A549 (cell line): Measurements from ENCODE around the gene AKAP9.

Experiments used
- BHLHE40 ChIP-seq: IDR thresholded peaks from 2 replicates; pipeline ENCODE4 v1.6.1; 2012; ENCODE audit warnings: low read depth, low read length, inconsistent platforms
- HOXA7 ChIP-seq: fragments of 250-450 bp; sonication (Bioruptor Pico); IDR thresholded peaks from 2 replicates; pipeline ENCODE4 v1.5.0; 2020; ENCODE audit warnings: mild to moderate bottlenecking, moderate library complexity
- KDM5A ChIP-seq: fragments of 200-600 bp; sonication (generic); IDR thresholded peaks from 2 replicates; pipeline ENCODE4 v1.6.1; 2016; ENCODE audit warnings: antibody characterized with exemption, mild to moderate bottlenecking
- MYC ChIP-seq: IDR thresholded peaks from 2 replicates; pipeline ENCODE4 v1.6.1; 2012; ENCODE audit warnings: mild to moderate bottlenecking, inconsistent platforms, low read length, improper control_type of control experiment, borderline replicate concordance
- POLR2A ChIP-seq: IDR thresholded peaks from 2 replicates; pipeline ENCODE4 v1.6.1; 2012; ENCODE audit warnings: mild to moderate bottlenecking, low read length
- TF ChIP-seq, protein P1 (sequence below): fragments of >200 bp; sonication (Bioruptor Twin); formaldehyde crosslinking; IDR thresholded peaks from 3 replicates; pipeline ENCODE4 v1.5.1; 2016
- TF ChIP-seq, protein P2 (sequence below): IDR thresholded peaks from 2 replicates; pipeline ENCODE4 v1.6.1; 2012
- TF ChIP-seq, protein P3 (sequence below): fragments of 450-650 bp; IDR thresholded peaks from 2 replicates; pipeline ENCODE4 v1.6.1; 2014; ENCODE audit warnings: antibody characterized with exemption

DNA sequence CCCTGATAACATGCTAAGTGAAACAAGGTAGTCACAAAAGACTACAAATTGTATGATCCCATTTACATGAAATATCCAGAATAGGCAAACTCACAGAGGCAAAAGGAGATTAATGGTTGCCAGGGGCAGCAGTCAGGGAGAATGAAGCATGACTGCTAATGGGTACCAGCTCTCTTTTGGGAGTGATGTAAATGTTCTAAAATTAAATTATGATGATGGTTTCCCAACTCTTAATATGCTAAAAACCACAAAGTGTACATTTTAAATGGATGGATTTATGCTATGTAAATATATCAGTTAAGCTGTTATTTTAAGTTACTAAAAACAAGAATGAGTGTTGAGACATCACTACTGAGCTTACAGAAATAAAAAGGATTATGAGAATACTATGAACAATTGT, 181.0 kb downstream of the AKAP9 start:
- TF ChIP-seq BHLHE40 (no peak), KDM5A (no peak), HOXA7 (CRISPR knock-in tag) (no peak), MYC (no peak), POLR2A (no peak)
- TF ChIP-seq, protein P1, sequence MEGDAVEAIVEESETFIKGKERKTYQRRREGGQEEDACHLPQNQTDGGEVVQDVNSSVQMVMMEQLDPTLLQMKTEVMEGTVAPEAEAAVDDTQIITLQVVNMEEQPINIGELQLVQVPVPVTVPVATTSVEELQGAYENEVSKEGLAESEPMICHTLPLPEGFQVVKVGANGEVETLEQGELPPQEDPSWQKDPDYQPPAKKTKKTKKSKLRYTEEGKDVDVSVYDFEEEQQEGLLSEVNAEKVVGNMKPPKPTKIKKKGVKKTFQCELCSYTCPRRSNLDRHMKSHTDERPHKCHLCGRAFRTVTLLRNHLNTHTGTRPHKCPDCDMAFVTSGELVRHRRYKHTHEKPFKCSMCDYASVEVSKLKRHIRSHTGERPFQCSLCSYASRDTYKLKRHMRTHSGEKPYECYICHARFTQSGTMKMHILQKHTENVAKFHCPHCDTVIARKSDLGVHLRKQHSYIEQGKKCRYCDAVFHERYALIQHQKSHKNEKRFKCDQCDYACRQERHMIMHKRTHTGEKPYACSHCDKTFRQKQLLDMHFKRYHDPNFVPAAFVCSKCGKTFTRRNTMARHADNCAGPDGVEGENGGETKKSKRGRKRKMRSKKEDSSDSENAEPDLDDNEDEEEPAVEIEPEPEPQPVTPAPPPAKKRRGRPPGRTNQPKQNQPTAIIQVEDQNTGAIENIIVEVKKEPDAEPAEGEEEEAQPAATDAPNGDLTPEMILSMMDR = no peak
- TF ChIP-seq, protein P2, sequence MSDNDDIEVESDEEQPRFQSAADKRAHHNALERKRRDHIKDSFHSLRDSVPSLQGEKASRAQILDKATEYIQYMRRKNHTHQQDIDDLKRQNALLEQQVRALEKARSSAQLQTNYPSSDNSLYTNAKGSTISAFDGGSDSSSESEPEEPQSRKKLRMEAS = no peak
- TF ChIP-seq, protein P3, sequence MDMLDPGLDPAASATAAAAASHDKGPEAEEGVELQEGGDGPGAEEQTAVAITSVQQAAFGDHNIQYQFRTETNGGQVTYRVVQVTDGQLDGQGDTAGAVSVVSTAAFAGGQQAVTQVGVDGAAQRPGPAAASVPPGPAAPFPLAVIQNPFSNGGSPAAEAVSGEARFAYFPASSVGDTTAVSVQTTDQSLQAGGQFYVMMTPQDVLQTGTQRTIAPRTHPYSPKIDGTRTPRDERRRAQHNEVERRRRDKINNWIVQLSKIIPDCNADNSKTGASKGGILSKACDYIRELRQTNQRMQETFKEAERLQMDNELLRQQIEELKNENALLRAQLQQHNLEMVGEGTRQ = no peak
